Measurements from ENCODE around the gene CD93.

- TF ChIP-seq CTCF (conservative IDR thresholded peaks at IDR 0.05; ENCODE audit: low read length) (no peak), EZH2phosphoT487 (IDR thresholded peaks at IDR 0.05; ENCODE audit: borderline replicate concordance) (no peak)
Observed at GRCh38 chr20:23111307-23111943, 25.3 kb upstream of the CD93 start.

Measured in Loucy (cell line).